ENCODE measurements around the gene PPP2R3C.

DNA sequence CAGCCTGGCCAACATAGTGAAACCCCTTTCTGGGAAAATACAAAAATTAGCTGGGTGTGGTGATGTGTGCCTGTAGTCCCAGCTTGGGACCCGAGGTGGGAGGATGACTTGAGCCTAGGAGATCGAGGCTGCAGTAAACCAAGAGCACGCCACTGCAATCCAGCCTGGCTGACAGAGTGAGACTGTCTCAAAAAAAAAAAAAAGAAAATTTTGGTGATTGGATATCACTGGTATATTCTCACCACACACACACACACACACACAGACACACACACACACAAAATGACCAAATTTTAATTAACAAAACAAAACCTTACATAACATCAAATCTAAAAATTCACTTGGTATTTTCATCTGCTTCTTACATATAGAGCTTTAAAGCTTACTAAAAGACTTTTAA is 79.2 kb downstream of the PPP2R3C start:
- no peak for TF ChIP-seq CTCF (IDR thresholded peaks at IDR 0.05)
- no peak for TF ChIP-seq POLR2A (IDR thresholded peaks at IDR 0.05)

Data from tibial nerve (tissue), 3 donors.